ENCODE results near the gene RNF5. TPM values are rescaled to one million over a fixed set of nuclear protein-coding genes. Genes with fewer than 3 reads are reported as not detected.
"Not testable (repeated sequence)": the region's sequence is repeated elsewhere in the genome, so short reads cannot be mapped to it uniquely, and the experiment has no call there.

RNF5 gene
- total and polyA plus RNA-seq, 4 donors, result 45.2 to 94.4 (median 61.5) TPM

GRCh38 chr6:32183483-32184083 lies 5.4 kb downstream of the RNF5 start:
- Histone ChIP-seq H3K27ac (ENCODE audit: low read depth in 1 of 2, low read length in 1 of 2) (peak overlapping the region; percentile 30 to 83), H3K9ac (ENCODE audit: insufficient read depth in 1 of 2, low read length in 2 of 2) (no peak overlapping the region), H3K9me3 (ENCODE audit: control insufficient read depth in 4 of 4, insufficient read depth in 3 of 4, low read length in 3 of 4) (no peaks in the 10 kb centered on the region), H3K27me3 (ENCODE audit: control insufficient read depth in 3 of 3, insufficient read depth in 3 of 3, low read length in 2 of 3) (no peaks in the 10 kb centered on the region), H3K4me1 (ENCODE audit: control insufficient read depth in 5 of 5, insufficient read depth in 5 of 5, low read length in 5 of 5) (peaks cover 0 to 42% (median 22%) of the 10 kb centered on the region in 5 donors), H3K4me3 (no peak overlapping the region), H3K36me3 (ENCODE audit: control insufficient read depth in 4 of 4, insufficient read depth in 4 of 4, low read length in 4 of 4) (peaks cover 0 to 34% (median 26%) of the 10 kb centered on the region in 4 donors)
- ATAC-seq (ENCODE audit: insufficient read depth, low FRiP score) (no peak), DNase-seq (no peak)
- TF ChIP-seq, protein P1, sequence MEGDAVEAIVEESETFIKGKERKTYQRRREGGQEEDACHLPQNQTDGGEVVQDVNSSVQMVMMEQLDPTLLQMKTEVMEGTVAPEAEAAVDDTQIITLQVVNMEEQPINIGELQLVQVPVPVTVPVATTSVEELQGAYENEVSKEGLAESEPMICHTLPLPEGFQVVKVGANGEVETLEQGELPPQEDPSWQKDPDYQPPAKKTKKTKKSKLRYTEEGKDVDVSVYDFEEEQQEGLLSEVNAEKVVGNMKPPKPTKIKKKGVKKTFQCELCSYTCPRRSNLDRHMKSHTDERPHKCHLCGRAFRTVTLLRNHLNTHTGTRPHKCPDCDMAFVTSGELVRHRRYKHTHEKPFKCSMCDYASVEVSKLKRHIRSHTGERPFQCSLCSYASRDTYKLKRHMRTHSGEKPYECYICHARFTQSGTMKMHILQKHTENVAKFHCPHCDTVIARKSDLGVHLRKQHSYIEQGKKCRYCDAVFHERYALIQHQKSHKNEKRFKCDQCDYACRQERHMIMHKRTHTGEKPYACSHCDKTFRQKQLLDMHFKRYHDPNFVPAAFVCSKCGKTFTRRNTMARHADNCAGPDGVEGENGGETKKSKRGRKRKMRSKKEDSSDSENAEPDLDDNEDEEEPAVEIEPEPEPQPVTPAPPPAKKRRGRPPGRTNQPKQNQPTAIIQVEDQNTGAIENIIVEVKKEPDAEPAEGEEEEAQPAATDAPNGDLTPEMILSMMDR (IDR thresholded peaks at IDR 0.05; ENCODE audit: control extremely low read depth, extremely low read depth), result no peak
- 67 to 80% methylated on average over 15 of the region's 15 CpGs for WGBS, 2 donors

GRCh38 chr6:32184084-32184640 lies 6.0 kb downstream of the RNF5 start, which contains the start of gene AGER:
AGER (minus strand) TSS chr6:32184253; CDS start chr6:32184222, 31 bp downstream.
- peaks cover 0 to 42% (median 19%) of the 10 kb centered on the region in 5 donors for H3K4me1 ChIP-seq (ENCODE audit: control insufficient read depth in 5 of 5, insufficient read depth in 5 of 5, low read length in 5 of 5)
- peak in 1 of 3 donors; percentile 28 for DNase-seq
- H3K27ac ChIP-seq (ENCODE audit: low read depth in 1 of 2, low read length in 1 of 2), result peak within 1 kb of the TSS; percentile 30 to 83
- 63 to 79% methylated on average over 6 of the region's 6 CpGs for WGBS, 2 donors
- TF ChIP-seq, protein P1 (IDR thresholded peaks at IDR 0.05; ENCODE audit: control extremely low read depth, extremely low read depth), result no peak
- no peak within 1 kb of the TSS for H3K9ac ChIP-seq (ENCODE audit: insufficient read depth in 1 of 2, low read length in 2 of 2)
- peaks cover 0 to 33% (median 26%) of the 10 kb centered on the region in 4 donors for H3K36me3 ChIP-seq (ENCODE audit: control insufficient read depth in 4 of 4, insufficient read depth in 4 of 4, low read length in 4 of 4)
- no peak within 1 kb of the TSS for H3K4me3 ChIP-seq
- H3K27me3 ChIP-seq (ENCODE audit: control insufficient read depth in 3 of 3, insufficient read depth in 3 of 3, low read length in 2 of 3), result no peaks in the 10 kb centered on the region
- no peak for ATAC-seq (ENCODE audit: insufficient read depth, low FRiP score)
- H3K9me3 ChIP-seq (ENCODE audit: control insufficient read depth in 4 of 4, insufficient read depth in 3 of 4, low read length in 3 of 4), result no peaks in the 10 kb centered on the region

GRCh38 chr6:32185681-32186131 lies 7.5 kb downstream of the RNF5 start:
- H3K27me3 ChIP-seq (ENCODE audit: control insufficient read depth in 3 of 3, insufficient read depth in 3 of 3, low read length in 2 of 3); H3K9ac ChIP-seq (ENCODE audit: insufficient read depth in 1 of 2, low read length in 2 of 2); H3K9me3 ChIP-seq (ENCODE audit: control insufficient read depth in 4 of 4, insufficient read depth in 3 of 4, low read length in 3 of 4); H3K4me3 ChIP-seq: not testable (repeated sequence)
- Histone ChIP-seq H3K27ac (ENCODE audit: low read depth in 1 of 2, low read length in 1 of 2) (peak overlapping the region; percentile 76 to 80), H3K36me3 (ENCODE audit: control insufficient read depth in 4 of 4, insufficient read depth in 4 of 4, low read length in 4 of 4) (peaks cover 0 to 27% (median 24%) of the 10 kb centered on the region in 4 donors), H3K4me1 (ENCODE audit: control insufficient read depth in 5 of 5, insufficient read depth in 5 of 5, low read length in 5 of 5) (peaks cover 0 to 42% (median 18%) of the 10 kb centered on the region in 5 donors)
- DNase-seq (peak; percentile 83 to 89 (median 86)), ATAC-seq (ENCODE audit: insufficient read depth, low FRiP score) (peak; percentile 46)
- WGBS, 2 donors, result 21 to 50% methylated on average over 11 of the region's 11 CpGs

DNA sequence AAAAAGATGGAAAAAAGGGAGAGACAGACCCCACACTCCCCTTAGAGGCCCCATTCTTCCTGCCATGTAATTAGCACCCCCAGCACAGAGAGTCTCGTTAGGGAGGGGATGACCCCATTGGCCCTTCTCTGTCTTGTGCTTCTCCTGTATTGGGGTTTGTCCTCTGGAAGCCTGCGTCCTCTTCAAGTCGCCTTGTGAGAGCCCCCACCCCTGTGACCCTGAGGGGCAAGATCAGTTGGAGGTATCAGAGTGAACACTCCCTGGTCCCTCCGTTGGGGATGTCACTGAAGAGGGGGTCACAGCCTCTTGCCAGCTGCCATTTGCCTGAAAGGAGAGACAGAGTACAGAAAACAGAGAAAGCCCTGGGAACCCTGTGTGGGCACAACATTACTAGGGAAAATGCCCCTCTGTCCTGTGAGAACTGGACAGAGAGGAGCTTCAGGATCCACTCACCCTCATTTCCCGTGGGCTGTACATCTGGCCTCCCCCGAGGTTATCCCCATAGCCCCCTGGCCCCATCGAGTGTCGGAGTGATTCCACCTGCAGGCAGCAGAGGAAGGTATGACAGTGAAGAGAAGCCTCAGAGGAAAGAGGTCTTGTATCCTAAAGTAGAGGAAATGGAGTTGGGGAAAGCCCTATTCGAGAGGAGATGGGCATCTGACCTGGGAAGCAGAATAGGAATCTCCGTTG lies 8.1 kb downstream of the RNF5 start:
- H3K4me3 ChIP-seq; H3K27me3 ChIP-seq (ENCODE audit: control insufficient read depth in 3 of 3, insufficient read depth in 3 of 3, low read length in 2 of 3); DNase-seq; H3K9me3 ChIP-seq (ENCODE audit: control insufficient read depth in 4 of 4, insufficient read depth in 3 of 4, low read length in 3 of 4); H3K9ac ChIP-seq (ENCODE audit: insufficient read depth in 1 of 2, low read length in 2 of 2); ATAC-seq (ENCODE audit: insufficient read depth, low FRiP score): not testable (repeated sequence)
- WGBS, 2 donors, result 69 to 73% methylated on average over 10 of the region's 10 CpGs
- Histone ChIP-seq H3K36me3 (ENCODE audit: control insufficient read depth in 4 of 4, insufficient read depth in 4 of 4, low read length in 4 of 4) (peaks cover 0 to 27% (median 20%) of the 10 kb centered on the region in 4 donors), H3K4me1 (ENCODE audit: control insufficient read depth in 5 of 5, insufficient read depth in 5 of 5, low read length in 5 of 5) (peaks cover 0 to 48% (median 18%) of the 10 kb centered on the region in 5 donors), H3K27ac (ENCODE audit: low read depth in 1 of 2, low read length in 1 of 2) (peak overlapping the region; percentile 76 to 80)
